NOMO-1 treated with DMSO at 0.1 percent for 48 hours (cell line): Measurements from ENCODE around the gene BIRC7.

Source experiments
- DNase-seq: peaks from one replicate; lab custom pipeline; 2025; ENCODE audit not compliant: unreplicated experiment; lab: John Stamatoyannopoulos, UW

BIRC7 gene

GRCh38 chr20:63262836-63263235 is 27.1 kb downstream of the BIRC7 start:
- no peak for DNase-seq

DNA sequence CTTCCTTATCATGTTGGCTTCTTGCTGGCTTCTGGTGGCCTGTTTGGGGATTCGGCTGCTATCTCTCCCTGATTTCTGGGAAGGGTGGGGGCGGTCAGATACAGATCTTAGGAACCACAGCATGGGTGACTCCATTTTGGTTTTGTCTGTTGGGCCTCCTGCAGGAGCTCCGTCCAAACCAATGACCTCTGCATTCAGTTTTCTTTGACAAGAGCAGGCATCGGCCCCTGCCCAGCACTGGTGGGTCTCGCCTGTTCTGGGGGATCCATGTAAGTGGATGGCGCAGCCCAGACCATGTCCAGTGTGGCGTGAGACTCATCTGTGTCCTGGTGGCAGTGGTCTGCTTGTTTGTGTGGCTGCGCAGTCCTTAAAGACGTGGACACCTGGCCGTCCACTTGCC is 28.3 kb downstream of the BIRC7 start:
- DNase-seq, result no peak

DNA sequence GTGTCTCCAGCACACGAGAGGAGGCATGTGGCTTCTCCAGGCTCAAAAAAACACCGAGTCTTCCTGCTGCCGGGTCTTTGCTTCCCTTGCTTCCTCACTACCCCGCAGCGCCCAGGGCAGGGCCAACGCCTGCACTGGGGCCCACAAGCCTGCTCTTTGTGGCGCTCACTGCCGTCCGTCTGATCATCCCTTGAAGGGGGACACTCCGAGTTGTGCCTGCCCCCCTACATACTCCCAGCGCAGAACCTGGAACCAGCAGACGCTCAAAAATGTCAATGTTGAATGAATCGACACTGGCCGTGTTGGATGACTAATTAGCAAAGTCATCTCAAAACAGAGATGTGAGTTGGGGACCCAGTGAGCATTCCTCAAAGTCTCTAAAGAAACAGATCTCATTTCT is 28.8 kb downstream of the BIRC7 start:
- no peak for DNase-seq

- no peak for DNase-seq
These were observed 30.3 kb downstream of the BIRC7 start for GRCh38 chr20:63265891-63266515.

- DNase-seq, result no peak
These were observed 32.0 kb downstream of the BIRC7 start for GRCh38 chr20:63267691-63268090.

- no peak for DNase-seq
These were observed 32.6 kb downstream of the BIRC7 start for GRCh38 chr20:63268256-63268655.

DNA sequence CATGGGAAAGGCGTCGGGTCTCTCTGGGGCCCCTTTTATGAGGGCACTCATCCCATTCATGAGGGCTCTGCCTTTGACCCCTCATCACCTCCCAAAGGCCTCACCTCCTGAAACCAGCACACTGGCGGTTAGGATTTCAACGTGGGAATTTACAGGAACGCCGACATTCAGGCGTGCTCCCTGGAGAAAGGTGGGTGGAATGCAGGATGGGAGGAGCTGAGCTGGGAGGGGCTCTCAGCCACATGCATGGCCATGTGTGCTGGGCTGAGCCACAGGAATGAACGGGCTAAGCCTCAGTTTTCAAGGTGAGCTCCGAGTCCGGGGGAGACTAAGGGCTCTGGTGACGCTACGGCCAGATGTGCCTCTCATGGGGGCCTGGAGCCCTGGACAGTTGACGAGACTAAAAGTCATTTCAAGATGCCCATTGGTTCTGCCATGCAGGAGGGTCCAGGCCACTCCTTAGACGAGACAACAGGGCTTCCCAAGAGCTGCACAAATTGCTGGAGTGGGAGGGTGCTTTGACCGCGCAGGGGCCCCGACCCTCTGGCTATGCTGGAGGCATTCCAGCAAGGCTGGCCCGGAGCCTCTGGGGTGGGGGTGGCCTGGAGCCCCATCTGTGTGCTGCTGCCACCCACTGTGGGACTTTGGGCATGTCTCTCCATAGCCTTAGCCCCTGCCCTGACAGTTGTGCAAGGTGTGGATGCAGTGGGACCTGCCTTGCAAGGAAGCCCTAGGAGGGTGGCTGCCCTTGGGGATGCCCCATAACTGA is 33.1 kb downstream of the BIRC7 start:
- DNase-seq, result no peak

DNA sequence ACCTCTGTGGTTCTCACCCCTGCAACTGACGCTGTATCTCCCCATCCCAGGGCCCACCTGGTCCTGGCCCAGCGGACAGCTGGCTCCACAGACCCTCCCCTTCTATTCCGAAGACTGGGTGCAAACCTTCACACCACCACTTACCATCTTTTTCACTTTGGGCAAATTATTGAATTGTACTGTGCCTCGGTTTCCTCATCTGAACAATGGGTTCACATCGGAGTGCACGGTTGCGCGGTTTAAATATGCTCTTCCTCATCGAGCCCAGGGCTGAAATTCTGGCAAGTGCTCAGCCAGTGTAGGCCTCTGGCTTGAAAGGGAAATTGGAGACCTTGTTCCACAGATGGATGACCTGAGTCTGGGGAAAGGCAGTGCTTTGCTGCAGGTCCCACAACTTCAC is 34.0 kb downstream of the BIRC7 start:
- no peak for DNase-seq

GRCh38 chr20:63270606-63271325 is 35.1 kb downstream of the BIRC7 start:
- no peak for DNase-seq

DNA sequence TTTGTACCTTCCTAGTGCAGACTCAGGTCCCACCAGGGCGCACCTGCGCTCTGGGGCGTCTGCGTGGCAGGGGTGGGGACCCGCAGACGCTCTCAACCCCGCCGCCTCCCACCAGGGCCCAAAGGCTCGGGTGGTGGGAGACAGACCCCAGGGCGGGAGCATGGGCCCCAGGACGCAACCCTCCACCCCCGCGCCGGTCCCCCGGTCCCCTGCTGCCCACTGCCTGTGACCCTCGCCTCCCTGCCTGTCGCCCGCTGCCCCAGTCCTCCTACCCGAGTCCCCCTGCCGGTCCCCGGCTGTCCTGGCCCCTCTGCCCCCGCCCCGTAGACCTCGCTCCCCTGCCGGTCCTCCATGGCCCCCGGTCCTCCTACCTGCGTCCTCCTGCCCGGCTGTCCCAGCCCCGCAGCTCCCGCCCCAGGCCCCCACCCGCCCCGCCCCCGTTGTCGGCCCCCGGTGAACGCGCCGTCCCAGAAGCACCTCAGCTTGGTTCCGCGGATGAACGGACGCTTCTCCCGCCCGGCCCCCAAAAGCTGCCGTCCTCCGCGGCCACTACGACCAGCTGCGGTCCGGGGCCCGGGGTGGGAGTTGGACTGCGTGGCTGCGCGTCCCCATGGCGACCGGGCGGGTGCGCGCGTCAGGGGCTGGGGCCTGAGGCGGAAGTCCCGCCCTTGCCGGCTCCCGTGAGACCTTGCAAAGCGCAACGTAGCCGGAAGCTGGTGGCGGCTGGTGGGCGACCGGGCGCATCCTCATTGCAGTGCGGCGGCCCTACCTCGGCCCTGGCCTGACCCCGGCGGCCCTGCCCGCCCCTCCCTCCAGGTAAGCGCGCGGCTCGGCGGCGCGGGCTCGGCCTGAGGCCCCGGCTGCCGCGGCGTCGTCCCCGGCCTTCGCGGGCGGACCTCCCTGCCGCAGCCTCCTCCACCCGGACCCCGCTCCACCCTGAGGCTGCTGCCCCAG is 36.7 kb downstream of the BIRC7 start, which contains the start of gene ARFGAP1:
Gene ARFGAP1 (plus strand): TSS at position 709 of the 954 bp plus-strand sequence. CDS start 2,768 bp downstream, outside the sequence.
- DNase-seq, result peak; percentile 84

- DNase-seq, result no peak
These were observed 37.4 kb downstream of the BIRC7 start for GRCh38 chr20:63273059-63273579.

DNA sequence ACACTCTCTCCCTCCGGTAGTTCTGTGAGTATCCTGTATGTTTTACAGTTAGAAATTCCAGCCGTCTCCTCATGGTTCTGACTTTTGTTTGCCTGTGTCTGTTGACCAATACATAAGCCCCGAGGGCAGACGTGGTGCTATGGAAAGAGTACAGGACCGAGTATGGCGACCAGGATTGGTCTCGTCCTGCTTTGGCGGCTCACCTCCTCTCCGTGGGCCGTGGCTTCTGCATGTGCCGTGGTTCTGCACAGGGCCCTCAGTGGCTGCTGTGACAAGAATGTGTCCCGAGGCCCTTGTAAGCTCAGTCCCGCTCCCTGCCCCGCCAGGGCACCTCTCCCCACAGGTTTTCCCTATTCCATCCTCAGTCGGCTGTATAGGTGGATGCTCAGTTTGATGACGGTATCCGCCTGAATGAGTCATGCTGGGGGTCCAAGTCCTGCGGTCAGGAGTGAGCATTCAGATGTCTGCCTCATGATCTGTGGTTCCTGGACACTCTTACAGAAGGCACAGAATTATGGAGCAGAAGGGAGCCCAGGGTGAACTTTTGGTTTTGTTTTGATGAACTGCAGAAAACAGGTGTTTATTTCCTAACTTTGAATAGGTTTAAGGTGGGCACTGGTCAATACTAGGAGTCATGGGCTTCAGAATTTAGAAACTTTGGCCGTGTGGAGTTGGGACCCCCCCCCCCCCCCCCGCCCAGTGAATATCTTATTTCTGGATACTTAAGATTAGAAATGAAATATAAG is 38.1 kb downstream of the BIRC7 start:
- no peak for DNase-seq

GRCh38 chr20:63274381-63275228 is 38.9 kb downstream of the BIRC7 start:
- no peak for DNase-seq

- DNase-seq, result no peak
These were observed 40.1 kb downstream of the BIRC7 start for GRCh38 chr20:63275825-63276224.

GRCh38 chr20:63276956-63277355 is 41.3 kb downstream of the BIRC7 start:
- DNase-seq, result no peak

- no peak for DNase-seq
These were observed 42.0 kb downstream of the BIRC7 start for GRCh38 chr20:63277466-63278272.

- DNase-seq, result no peak
These were observed 43.0 kb downstream of the BIRC7 start for GRCh38 chr20:63278661-63279060.

DNA sequence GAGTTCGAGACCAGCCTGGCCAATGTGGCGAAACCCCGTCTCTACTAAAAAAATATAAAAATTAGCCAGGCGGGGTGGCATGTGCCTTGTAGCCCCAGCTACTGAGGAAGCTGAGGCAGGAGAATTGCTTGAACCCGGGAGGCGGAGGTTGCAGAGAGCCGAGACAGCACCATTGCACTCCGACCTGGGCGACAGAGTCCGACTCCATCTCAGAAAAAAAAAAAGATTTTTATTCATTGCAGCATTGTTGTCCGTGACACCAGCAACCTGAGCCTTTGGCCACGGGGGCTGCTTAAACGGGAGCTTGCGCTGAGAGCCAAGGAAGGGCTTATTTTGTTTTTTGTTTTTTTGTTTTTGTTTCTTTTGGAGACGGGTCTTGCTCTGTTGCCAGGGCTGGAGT is 44.2 kb downstream of the BIRC7 start:
- no peak for DNase-seq
